ENCODE measurements around the gene OPCML.

GRCh38 chr11:132855516-132855915 is 676.8 kb downstream of the OPCML start:
- TF ChIP-seq EZH2phosphoT487 (IDR thresholded peaks at IDR 0.05; ENCODE audit: borderline replicate concordance, low read length) (no peak), EZH2 (IDR thresholded peaks at IDR 0.05; ENCODE audit: low read length, unreplicated experiment) (no peak)
- TF ChIP-seq, protein P1, sequence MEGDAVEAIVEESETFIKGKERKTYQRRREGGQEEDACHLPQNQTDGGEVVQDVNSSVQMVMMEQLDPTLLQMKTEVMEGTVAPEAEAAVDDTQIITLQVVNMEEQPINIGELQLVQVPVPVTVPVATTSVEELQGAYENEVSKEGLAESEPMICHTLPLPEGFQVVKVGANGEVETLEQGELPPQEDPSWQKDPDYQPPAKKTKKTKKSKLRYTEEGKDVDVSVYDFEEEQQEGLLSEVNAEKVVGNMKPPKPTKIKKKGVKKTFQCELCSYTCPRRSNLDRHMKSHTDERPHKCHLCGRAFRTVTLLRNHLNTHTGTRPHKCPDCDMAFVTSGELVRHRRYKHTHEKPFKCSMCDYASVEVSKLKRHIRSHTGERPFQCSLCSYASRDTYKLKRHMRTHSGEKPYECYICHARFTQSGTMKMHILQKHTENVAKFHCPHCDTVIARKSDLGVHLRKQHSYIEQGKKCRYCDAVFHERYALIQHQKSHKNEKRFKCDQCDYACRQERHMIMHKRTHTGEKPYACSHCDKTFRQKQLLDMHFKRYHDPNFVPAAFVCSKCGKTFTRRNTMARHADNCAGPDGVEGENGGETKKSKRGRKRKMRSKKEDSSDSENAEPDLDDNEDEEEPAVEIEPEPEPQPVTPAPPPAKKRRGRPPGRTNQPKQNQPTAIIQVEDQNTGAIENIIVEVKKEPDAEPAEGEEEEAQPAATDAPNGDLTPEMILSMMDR (conservative IDR thresholded peaks at IDR 0.05; ENCODE audit: low read depth, low read length) = no peak

Measured in PC-3 (cell line).